Activated T-cell treated with anti-CD3 and anti-CD28 coated beads for 4 hours (primary cell): Measurements from ENCODE around the gene ZNF675.
"Not testable (repeated sequence)": the region's sequence is repeated elsewhere in the genome, so short reads cannot be mapped to it uniquely, and the experiment has no call there.

Source experiments
- DNase-seq: peaks from one replicate; pipeline ENCODE4 v3.0.0-alpha.2; 2020

The ZNF675 gene

GRCh38 chr19:23686621-23687423 lies at the start of gene ZNF675:
ZNF675 (minus strand) TSS chr19:23687212; CDS start chr19:23687033, 179 bp downstream.
- DNase-seq: peak; percentile 72

GRCh38 chr19:23730729-23731465 lies 43.9 kb upstream of the ZNF675 start:
- not testable (repeated sequence) for DNase-seq

DNA sequence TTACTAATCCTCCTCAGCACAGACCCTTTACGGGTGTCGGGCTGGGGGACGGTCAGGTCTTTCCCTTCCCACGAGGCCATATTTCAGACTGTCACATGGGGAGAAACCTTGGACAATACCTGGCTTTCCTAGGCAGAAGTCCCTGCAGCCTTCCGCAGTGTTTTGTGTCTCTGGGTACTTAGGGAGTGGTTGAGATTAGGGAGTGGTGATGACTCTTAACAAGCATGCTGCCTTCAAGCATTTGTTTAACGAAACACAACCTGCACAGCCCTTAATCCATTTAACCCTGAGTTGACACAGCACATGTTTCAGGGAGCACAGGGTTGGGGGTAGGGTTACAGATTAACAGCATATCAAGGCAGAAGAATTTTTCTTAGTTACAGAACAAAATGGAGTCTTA lies 37.1 kb upstream of the ZNF675 start:
- not testable (repeated sequence) for DNase-seq

DNA sequence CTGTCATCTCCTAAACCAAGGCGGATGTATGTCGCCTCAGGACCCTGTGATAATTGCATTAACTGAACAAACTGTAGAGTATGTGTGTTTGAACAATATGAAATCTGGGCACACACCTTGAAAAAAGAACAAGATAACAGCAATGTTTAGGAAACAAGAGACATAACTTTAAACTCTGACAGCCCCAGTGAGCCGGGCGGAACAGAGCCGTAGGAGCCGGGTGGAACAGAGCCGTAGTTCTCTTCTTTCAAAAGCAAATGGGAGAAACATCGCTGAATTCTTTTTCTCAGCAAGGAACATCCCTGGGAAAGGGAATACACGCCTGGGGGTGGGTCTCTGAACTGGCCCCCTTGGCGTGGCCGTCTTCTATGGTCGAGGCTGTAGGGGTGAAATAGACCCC lies 31.8 kb upstream of the ZNF675 start:
- no peak for DNase-seq

- DNase-seq: no peak
Observed at GRCh38 chr19:23716792-23717191, 29.8 kb upstream of the ZNF675 start.

DNA sequence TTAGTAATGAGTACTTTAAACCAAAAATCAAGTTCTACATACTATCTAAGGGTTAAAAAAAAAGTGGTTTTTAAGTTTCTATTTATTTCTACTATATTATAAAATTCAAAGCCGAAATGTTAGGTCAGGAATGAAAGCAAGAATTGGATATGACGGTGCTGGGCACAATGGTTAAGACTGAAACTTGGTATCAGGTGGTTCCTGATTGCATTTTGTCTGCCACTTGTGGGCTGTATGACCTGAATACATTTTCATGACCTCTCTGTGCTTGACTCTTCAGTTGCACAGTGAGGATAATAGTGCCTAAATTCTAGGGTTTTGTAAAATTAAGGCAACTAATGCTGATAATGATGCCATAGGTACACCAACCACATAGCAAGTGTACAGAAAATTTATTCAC lies 22.3 kb upstream of the ZNF675 start:
- no peak for DNase-seq

- DNase-seq: no peak
Observed at GRCh38 chr19:23706657-23707056, 19.6 kb upstream of the ZNF675 start.

DNA sequence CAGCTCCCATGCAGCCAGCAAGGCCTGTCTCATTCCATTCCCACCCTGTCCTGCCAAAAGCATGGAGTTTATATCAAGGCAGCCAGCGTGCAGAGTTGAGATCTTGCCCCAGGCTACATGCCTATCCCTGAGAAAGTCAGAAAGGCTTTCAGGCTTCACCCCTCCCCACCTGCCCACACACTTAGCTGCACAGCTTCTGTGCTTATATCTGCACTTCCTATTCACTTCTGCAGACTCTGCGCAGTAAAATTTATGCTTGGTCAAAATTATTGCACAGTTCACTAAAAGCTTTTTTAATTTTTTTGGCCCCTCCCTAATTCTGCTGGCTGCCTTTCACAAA lies 12.5 kb upstream of the ZNF675 start:
- DNase-seq: no peak

DNA sequence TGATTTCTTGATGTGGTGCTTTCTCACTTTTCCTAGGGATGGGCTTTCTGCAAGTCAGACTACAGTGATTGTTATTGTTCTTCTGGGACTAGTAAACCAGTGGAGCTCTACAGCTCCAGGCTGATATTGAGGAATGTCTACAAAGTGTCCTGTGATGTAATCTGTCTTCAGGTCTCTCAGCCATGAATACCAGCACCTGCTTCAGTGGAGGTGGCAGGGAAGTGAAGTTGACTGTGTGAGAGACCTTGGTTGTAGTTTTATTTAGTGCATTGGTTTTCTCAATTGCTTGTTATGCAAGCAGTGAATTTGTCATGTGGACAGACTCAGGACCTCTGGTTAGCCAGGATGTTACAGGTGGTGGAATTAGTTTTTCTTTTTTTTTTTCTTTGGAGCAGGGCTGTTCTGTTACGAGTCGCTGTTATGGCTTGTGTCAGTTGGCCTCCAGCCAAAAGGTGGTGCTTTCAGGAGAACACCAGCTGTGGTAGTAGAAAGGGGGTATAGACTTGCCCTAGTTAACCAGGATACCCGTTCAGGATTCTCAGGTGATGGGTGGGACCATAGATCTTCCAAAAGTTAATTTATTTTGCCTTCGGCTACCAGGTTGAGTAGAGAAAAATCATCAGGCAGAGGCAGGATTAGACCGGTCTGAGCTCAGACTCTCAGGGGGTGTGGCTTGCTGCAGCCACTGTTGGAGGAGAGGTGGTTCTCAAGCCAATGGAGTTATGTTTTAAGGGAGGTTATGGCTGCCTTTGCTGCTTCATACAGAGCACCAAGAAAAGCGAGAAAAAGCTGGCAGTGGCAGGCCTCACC lies 11.9 kb upstream of the ZNF675 start:
- no peak for DNase-seq

GRCh38 chr19:23692937-23693336 lies 5.9 kb upstream of the ZNF675 start:
- not testable (repeated sequence) for DNase-seq

GRCh38 chr19:23673132-23673531 lies 13.9 kb downstream of the ZNF675 start:
- no peak for DNase-seq

DNA sequence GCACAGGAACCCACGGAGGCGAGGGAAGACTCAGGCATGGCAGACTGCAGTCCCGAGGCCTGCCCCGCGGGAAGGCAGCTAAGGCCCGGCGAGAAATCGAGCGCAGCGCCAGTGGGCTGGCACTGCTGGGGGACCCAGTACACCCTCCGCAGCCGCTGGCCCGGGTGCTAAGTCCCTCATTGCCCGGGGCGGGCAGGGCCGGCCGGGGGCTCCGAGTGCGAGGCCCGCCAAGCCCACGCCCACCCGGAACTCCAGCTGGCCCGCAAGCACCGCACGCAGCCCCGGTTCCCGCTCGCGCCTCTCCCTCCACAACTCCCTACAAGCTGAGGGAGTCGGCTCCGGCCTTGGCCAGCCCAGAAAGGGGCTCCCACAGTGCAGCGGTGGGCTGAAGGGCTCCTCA lies 18.4 kb downstream of the ZNF675 start:
- not testable (repeated sequence) for DNase-seq

- no peak for DNase-seq
Observed at GRCh38 chr19:23665651-23666410, 21.2 kb downstream of the ZNF675 start.

- not testable (repeated sequence) for DNase-seq
Observed at GRCh38 chr19:23649817-23650216, 37.2 kb downstream of the ZNF675 start.
